HCT116 (cell line): ENCODE measurements around the gene ERBB2. TPM values are rescaled to one million over a fixed set of nuclear protein-coding genes. Genes with fewer than 3 reads are reported as not detected.

Experiments
- ATAC-seq: fragments of 200-7000 bp; cut with Tn5 transposase; 2 replicates; pipeline ENCODE4 v1.9.1; 2020; ENCODE audit warnings: mild to moderate bottlenecking, moderate library complexity
- BruUV-seq: library from RNA; stranded (reverse); fragments of 400-500 nt; replicated peaks from 2 replicates; lab custom pipeline; 2021; lab: Mats Ljungman, UMichigan
- CTCF ChIA-PET: fragments of 300-600 bp; sonication (Branson Sonifier 250); formaldehyde crosslinking; loops from one replicate; lab custom pipeline; 2021; ENCODE audit warnings: antibody characterized with exemption; lab: Charles Lee
- POLR2A ChIA-PET: fragments of 300-600, 350-600 bp; sonication (Branson Sonifier 250); formaldehyde crosslinking; loops from one replicate; lab custom pipeline; 2021; ENCODE audit warnings: antibody characterized with exemption; lab: Charles Lee
- RAD21 ChIA-PET, 2 experiments: fragments of 300-600 bp; sonication (Branson Sonifier 250); formaldehyde crosslinking; loops; one replicate each; lab custom pipeline; 2023; ENCODE audit warnings: low total read pairs in 2 of 2; ENCODE audit not compliant: uncharacterized antibody in 2 of 2, unreplicated experiment in 2 of 2, low non-redundant PET in 1 of 2; lab: Charles Lee
- DNase-seq: peaks from one replicate; pipeline ENCODE4 v3.0.0-alpha.2; 2010; ENCODE audit warnings: low read depth, low spot score
- H2AFZ ChIP-seq: fragments of 200-600 bp; shearing (Covaris generic), sonication (generic); 2 replicates; pipeline ENCODE4 v1.6.1; 2017; ENCODE audit warnings: low read depth, mixed run types, mixed read lengths, antibody characterized with exemption, low read length; ENCODE audit not compliant: poor library complexity, severe bottlenecking
- H3K27ac ChIP-seq: 2 replicates; pipeline ENCODE4 v1.5.1; 2012; ENCODE audit warnings: low read depth, low read length
- H3K27me3 ChIP-seq: fragments of 200-600 bp; sonication (generic); 2 replicates; pipeline ENCODE4 v1.6.1; 2016; ENCODE audit warnings: mixed run types, low read length, mixed read lengths; ENCODE audit not compliant: insufficient read depth
- H3K36me3 ChIP-seq, 2 experiments: fragments of 200-500 bp in 1 of 2; fragments of 200-600 bp in 1 of 2; sonication (Bioruptor generic) in 1 of 2; sonication (generic) in 1 of 2; 2 replicates each; pipeline versions ENCODE4 v1.5.1 to v1.6.1; 2014 to 2016; ENCODE audit warnings: low read length in 2 of 2, inconsistent platforms in 1 of 2, mixed read lengths in 1 of 2, mixed run types in 1 of 2; ENCODE audit not compliant: insufficient read depth in 2 of 2, control insufficient read depth in 1 of 2
- H3K4me1 ChIP-seq, 2 experiments: fragments of 200-600 bp in 1 of 2; sonication (generic) in 1 of 2; 2 replicates each; pipeline versions ENCODE4 v1.5.1 to v1.6.1; 2012 to 2017; ENCODE audit warnings: low read length in 2 of 2, inconsistent platforms in 1 of 2, mild to moderate bottlenecking in 1 of 2, mixed read lengths in 1 of 2, mixed run types in 1 of 2, moderate library complexity in 1 of 2; ENCODE audit not compliant: insufficient read depth in 2 of 2, control insufficient read depth in 1 of 2
- H3K4me2 ChIP-seq: fragments of 200-600 bp; sonication (generic); 2 replicates; pipeline ENCODE4 v1.6.1; 2017; ENCODE audit warnings: mixed run types, low read length, mixed read lengths
- H3K4me3 ChIP-seq, 2 experiments: fragments of 200-600 bp in 1 of 2; sonication (generic) in 1 of 2; replicated peaks in 1 of 2; 2 replicates each; pipeline ENCODE4 v1.5.1; 2011 to 2016; ENCODE audit warnings: low read length in 2 of 2, control low read depth in 1 of 2, low read depth in 1 of 2, mild to moderate bottlenecking in 1 of 2, mixed read lengths in 1 of 2, mixed run types in 1 of 2
- H3K79me2 ChIP-seq: fragments of 200-600 bp; sonication (generic); 2 replicates; pipeline ENCODE4 v1.6.1; 2017; ENCODE audit warnings: mild to moderate bottlenecking, mixed run types, low read length, moderate library complexity, mixed read lengths; ENCODE audit not compliant: insufficient read depth
- H3K9ac ChIP-seq: fragments of 200-600 bp; sonication (generic); 2 replicates; pipeline ENCODE4 v1.6.1; 2016; ENCODE audit warnings: low read length, mixed read lengths
- H3K9me2 ChIP-seq: fragments of 200-600 bp; sonication (generic), shearing (Covaris generic); 2 replicates; pipeline ENCODE4 v1.6.1; 2017; ENCODE audit warnings: mixed run types, mild to moderate bottlenecking, moderate library complexity; ENCODE audit not compliant: insufficient read depth
- H3K9me3 ChIP-seq, 2 experiments: fragments of 200-500 bp in 1 of 2; fragments of 200-600 bp in 1 of 2; sonication (Bioruptor generic) in 1 of 2; sonication (generic) in 1 of 2; 2 replicates each; pipeline ENCODE4 v1.6.1; 2014 to 2017; ENCODE audit warnings: low read length in 2 of 2, mixed read lengths in 2 of 2, inconsistent platforms in 1 of 2, low read depth in 1 of 2, mild to moderate bottlenecking in 1 of 2, mixed run types in 1 of 2, moderate library complexity in 1 of 2; ENCODE audit not compliant: control insufficient read depth in 1 of 2, insufficient read depth in 1 of 2
- H4K20me1 ChIP-seq: fragments of 200-600 bp; sonication (generic), shearing (Covaris generic); 2 replicates; pipeline ENCODE4 v1.6.1; 2017; ENCODE audit warnings: mixed run types, mild to moderate bottlenecking, moderate library complexity; ENCODE audit not compliant: insufficient read depth
- CBX3 ChIP-seq: IDR thresholded peaks from 2 replicates; pipeline ENCODE4 v1.6.1; 2012; ENCODE audit warnings: low read depth
- EGR1 ChIP-seq: IDR thresholded peaks from 2 replicates; pipeline ENCODE4 v1.6.1; 2012; ENCODE audit warnings: low read depth
- ELF1 ChIP-seq: IDR thresholded peaks from 2 replicates; pipeline ENCODE4 v1.6.1; 2012; ENCODE audit warnings: low read depth, borderline replicate concordance
- EZH2 ChIP-seq: fragments of 200-600 bp; sonication (generic); IDR thresholded peaks from 2 replicates; pipeline ENCODE4 v1.6.1; 2017; ENCODE audit warnings: antibody characterized with exemption, mixed run types
- EZH2phosphoT487 ChIP-seq: fragments of 200-600 bp; IDR thresholded peaks from 2 replicates; pipeline ENCODE4 v1.6.1; 2018; ENCODE audit warnings: antibody characterized with exemption, borderline replicate concordance
- FOSL1 ChIP-seq: IDR thresholded peaks from 2 replicates; pipeline ENCODE4 v1.6.1; 2012; ENCODE audit warnings: low read depth
- JUND ChIP-seq: IDR thresholded peaks from 2 replicates; pipeline ENCODE4 v1.6.1; 2012
- RAD21 ChIP-seq: IDR thresholded peaks from 2 replicates; pipeline ENCODE4 v1.6.1; 2012; ENCODE audit warnings: low read depth, mild to moderate bottlenecking
- SP1 ChIP-seq: IDR thresholded peaks from 2 replicates; pipeline ENCODE4 v1.6.1; 2012; ENCODE audit warnings: low read depth
- ZBTB33 ChIP-seq: IDR thresholded peaks from 2 replicates; pipeline ENCODE4 v1.6.1; 2011; ENCODE audit warnings: mild to moderate bottlenecking, low read length, moderate library complexity; ENCODE audit not compliant: insufficient replicate concordance; ENCODE audit errors: extremely low read depth
- ZFX ChIP-seq: fragments of 450-650 bp; IDR thresholded peaks from 2 replicates; pipeline ENCODE4 v1.6.1; 2017
- ZNF274 ChIP-seq: fragments of 200-500 bp; sonication (Bioruptor generic); IDR thresholded peaks from 2 replicates; pipeline ENCODE4 v1.6.1; 2014; ENCODE audit warnings: mild to moderate bottlenecking, low read depth, low read length, inconsistent platforms
- intact Hi-C: fragments of 100-400 bp; cut with micrococcal nuclease; formaldehyde crosslinking; loops from 2 replicates; pipeline ENCODE4 v1.10.0; 2022
- total RNA-seq: library from RNA; stranded (reverse); gene quantifications from one replicate; pipeline ENCODE4 v1.2.1, GENCODE V29; 2021; ENCODE audit not compliant: unreplicated experiment
- TF ChIP-seq, protein P1 (sequence below): IDR thresholded peaks from 2 replicates; pipeline ENCODE4 v1.6.1; 2012
- TF ChIP-seq, protein P2 (sequence below): IDR thresholded peaks from 2 replicates; pipeline ENCODE4 v1.6.1; 2012
- TF ChIP-seq, protein P3 (sequence below): IDR thresholded peaks from 2 replicates; pipeline ENCODE4 v1.6.1; 2012; ENCODE audit warnings: low read depth

The ERBB2 gene
- total RNA-seq, 1 experiment from 2014 or later: 75.8 TPM

GRCh38 chr17:39665642-39666224 lies 34.1 kb upstream of the ERBB2 start:
- no peak overlapping the region for H3K9ac ChIP-seq
- ChIA-PET POLR2A (no interaction called here), RAD21 (interaction anchor here (0.6 to 1.5 kb wide), 2 partner anchors 20 to 33 kb away, joined by 3 read pairs; no protein-coding TSS in a partner anchor), CTCF (interaction anchor here (1.2 to 1.4 kb wide), 4 partner anchors 10 to 44 kb away, joined by 4 to 7 read pairs (median 5); no protein-coding TSS in a partner anchor)
- intact Hi-C loops: no loop called here
- H3K36me3 ChIP-seq: peaks cover 0 to 5% of the 10 kb centered on the region in 2 experiments; a peak in 1 of 4 replicates
- H3K9me2 ChIP-seq: no peaks in the 10 kb centered on the region
- no peak overlapping the region for H3K4me2 ChIP-seq
- H3K27ac ChIP-seq: no peak overlapping the region
- BruUV-seq: no TSS peak
- H3K79me2 ChIP-seq: no peaks in the 10 kb centered on the region
- TF ChIP-seq EZH2phosphoT487 (no peak), CBX3 (no peak), EZH2 (no peak)
- no peaks in the 10 kb centered on the region for H3K9me3 ChIP-seq
- DNase-seq (no peak), ATAC-seq (no peak)
- no peaks in the 10 kb centered on the region for H4K20me1 ChIP-seq
- H3K4me1 ChIP-seq: peaks cover 26 to 37% of the 10 kb centered on the region in 2 experiments
- no peaks in the 10 kb centered on the region for H3K27me3 ChIP-seq
- H3K4me3 ChIP-seq: no peak overlapping the region
- no peak overlapping the region for H2AFZ ChIP-seq

- ChIA-PET CTCF (interaction anchor here (1.2 to 1.4 kb wide), 3 partner anchors 10 to 45 kb away, joined by 4 to 7 read pairs (median 6); no protein-coding TSS in a partner anchor), POLR2A (no interaction called here), RAD21 (interaction anchor here (0.6 to 1.5 kb wide), 2 partner anchors 19 to 34 kb away, joined by 3 read pairs; no protein-coding TSS in a partner anchor)
- no peak overlapping the region for H3K27ac ChIP-seq
- no peaks in the 10 kb centered on the region for H4K20me1 ChIP-seq
- H3K4me3 ChIP-seq: no peak overlapping the region
- H3K4me2 ChIP-seq: no peak overlapping the region
- H3K9me3 ChIP-seq: no peaks in the 10 kb centered on the region
- H3K9me2 ChIP-seq: no peaks in the 10 kb centered on the region
- DNase-seq (no peak), ATAC-seq (no peak)
- intact Hi-C loops: no loop called here
- no peaks in the 10 kb centered on the region for H3K27me3 ChIP-seq
- no peak overlapping the region for H2AFZ ChIP-seq
- H3K9ac ChIP-seq: no peak overlapping the region
- H3K79me2 ChIP-seq: no peaks in the 10 kb centered on the region
- H3K4me1 ChIP-seq: peaks cover 26 to 37% of the 10 kb centered on the region in 2 experiments
- H3K36me3 ChIP-seq: peaks cover 0 to 5% of the 10 kb centered on the region in 2 experiments; a peak in 1 of 4 replicates
- no TSS peak for BruUV-seq
- TF ChIP-seq ZFX (no peak), JUND (no peak), FOSL1 (no peak), EGR1 (no peak), ZNF274 (no peak), EZH2 (no peak), SP1 (no peak), ZBTB33 (no peak), RAD21 (no peak), ELF1 (no peak)
- TF ChIP-seq, protein P1, sequence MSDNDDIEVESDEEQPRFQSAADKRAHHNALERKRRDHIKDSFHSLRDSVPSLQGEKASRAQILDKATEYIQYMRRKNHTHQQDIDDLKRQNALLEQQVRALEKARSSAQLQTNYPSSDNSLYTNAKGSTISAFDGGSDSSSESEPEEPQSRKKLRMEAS: no peak
- TF ChIP-seq, protein P2, sequence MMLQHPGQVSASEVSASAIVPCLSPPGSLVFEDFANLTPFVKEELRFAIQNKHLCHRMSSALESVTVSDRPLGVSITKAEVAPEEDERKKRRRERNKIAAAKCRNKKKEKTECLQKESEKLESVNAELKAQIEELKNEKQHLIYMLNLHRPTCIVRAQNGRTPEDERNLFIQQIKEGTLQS: no peak
- TF ChIP-seq, protein P3, sequence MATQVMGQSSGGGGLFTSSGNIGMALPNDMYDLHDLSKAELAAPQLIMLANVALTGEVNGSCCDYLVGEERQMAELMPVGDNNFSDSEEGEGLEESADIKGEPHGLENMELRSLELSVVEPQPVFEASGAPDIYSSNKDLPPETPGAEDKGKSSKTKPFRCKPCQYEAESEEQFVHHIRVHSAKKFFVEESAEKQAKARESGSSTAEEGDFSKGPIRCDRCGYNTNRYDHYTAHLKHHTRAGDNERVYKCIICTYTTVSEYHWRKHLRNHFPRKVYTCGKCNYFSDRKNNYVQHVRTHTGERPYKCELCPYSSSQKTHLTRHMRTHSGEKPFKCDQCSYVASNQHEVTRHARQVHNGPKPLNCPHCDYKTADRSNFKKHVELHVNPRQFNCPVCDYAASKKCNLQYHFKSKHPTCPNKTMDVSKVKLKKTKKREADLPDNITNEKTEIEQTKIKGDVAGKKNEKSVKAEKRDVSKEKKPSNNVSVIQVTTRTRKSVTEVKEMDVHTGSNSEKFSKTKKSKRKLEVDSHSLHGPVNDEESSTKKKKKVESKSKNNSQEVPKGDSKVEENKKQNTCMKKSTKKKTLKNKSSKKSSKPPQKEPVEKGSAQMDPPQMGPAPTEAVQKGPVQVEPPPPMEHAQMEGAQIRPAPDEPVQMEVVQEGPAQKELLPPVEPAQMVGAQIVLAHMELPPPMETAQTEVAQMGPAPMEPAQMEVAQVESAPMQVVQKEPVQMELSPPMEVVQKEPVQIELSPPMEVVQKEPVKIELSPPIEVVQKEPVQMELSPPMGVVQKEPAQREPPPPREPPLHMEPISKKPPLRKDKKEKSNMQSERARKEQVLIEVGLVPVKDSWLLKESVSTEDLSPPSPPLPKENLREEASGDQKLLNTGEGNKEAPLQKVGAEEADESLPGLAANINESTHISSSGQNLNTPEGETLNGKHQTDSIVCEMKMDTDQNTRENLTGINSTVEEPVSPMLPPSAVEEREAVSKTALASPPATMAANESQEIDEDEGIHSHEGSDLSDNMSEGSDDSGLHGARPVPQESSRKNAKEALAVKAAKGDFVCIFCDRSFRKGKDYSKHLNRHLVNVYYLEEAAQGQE: no peak
Observed at GRCh38 chr17:39666231-39666600, 33.6 kb upstream of the ERBB2 start.
